Measurements from ENCODE around the gene CBX1. TPM values are rescaled to one million over a fixed set of nuclear protein-coding genes. Genes with fewer than 3 reads are reported as not detected.

The CBX1 gene
- total RNA-seq, 2 experiments from 2014 or later, result 5.5 to 6.6 TPM

DNA sequence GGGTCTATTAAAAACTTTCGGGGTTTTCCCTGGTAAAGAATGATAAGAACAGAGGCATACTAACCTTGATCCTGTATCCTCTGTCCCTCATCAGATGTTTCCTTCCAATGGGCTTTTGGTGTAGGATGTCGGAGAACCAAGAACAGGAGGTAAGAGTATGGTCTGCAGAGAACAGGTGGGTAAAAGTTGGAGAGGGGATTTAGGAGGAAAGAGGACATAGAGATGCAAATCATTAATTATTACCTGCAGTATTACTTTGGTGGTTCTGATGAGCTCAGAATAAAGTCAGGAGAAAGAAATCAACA lies 10.6 kb upstream of the CBX1 start:
- Histone ChIP-seq H3K4me1 (ENCODE audit: insufficient read depth, low read length) (peaks cover 48% of the 10 kb centered on the region), H3K27me3 (ENCODE audit: control insufficient read depth in 1 of 2, insufficient read depth in 2 of 2, low read length in 2 of 2) (no peaks in the 10 kb centered on the region), H3K9me3 (ENCODE audit: control insufficient read depth in 1 of 2, insufficient read depth in 1 of 2, low read length in 2 of 2) (no peaks in the 10 kb centered on the region), H3K27ac (ENCODE audit: low read depth in 1 of 2, low read length in 2 of 2) (peak overlapping the region; percentile 2 to 29), H3K36me3 (ENCODE audit: insufficient read depth, low read length) (peaks cover 18% of the 10 kb centered on the region), H3K4me3 (ENCODE audit: low read length) (no peak overlapping the region)
- TF ChIP-seq, protein P1, sequence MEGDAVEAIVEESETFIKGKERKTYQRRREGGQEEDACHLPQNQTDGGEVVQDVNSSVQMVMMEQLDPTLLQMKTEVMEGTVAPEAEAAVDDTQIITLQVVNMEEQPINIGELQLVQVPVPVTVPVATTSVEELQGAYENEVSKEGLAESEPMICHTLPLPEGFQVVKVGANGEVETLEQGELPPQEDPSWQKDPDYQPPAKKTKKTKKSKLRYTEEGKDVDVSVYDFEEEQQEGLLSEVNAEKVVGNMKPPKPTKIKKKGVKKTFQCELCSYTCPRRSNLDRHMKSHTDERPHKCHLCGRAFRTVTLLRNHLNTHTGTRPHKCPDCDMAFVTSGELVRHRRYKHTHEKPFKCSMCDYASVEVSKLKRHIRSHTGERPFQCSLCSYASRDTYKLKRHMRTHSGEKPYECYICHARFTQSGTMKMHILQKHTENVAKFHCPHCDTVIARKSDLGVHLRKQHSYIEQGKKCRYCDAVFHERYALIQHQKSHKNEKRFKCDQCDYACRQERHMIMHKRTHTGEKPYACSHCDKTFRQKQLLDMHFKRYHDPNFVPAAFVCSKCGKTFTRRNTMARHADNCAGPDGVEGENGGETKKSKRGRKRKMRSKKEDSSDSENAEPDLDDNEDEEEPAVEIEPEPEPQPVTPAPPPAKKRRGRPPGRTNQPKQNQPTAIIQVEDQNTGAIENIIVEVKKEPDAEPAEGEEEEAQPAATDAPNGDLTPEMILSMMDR (IDR thresholded peaks at IDR 0.05), result no peak
- CTCF ChIA-PET, result interaction anchor here (0.7 kb wide), 1 partner anchor 222 kb away, joined by 3 read pairs; no protein-coding TSS in a partner anchor
- Mint-ChIP-seq H3K4me1 (ENCODE audit: low read depth) (peaks cover 52% of the 10 kb centered on the region), H3K27me3 (no peaks in the 10 kb centered on the region), H3K36me3 (ENCODE audit: low read depth) (peaks cover 17% of the 10 kb centered on the region), H3K27ac (peak overlapping the region; percentile 81), H3K4me3 (no peak overlapping the region), H3K9me3 (no peaks in the 10 kb centered on the region)
- intact Hi-C loops (cut with DNase I, micrococcal nuclease), result no loop called here
- POLR2A ChIA-PET, result interaction anchor here (0.5 to 2.5 kb wide), 5 partner anchors 9 to 514 kb away, joined by 3 to 21 read pairs (median 3); partner anchors contain the start of genes CBX1, HOXB9 and NFE2L1
- DNase-seq, result no peak
- ATAC-seq (ENCODE audit: poor library complexity), result no peak

DNA sequence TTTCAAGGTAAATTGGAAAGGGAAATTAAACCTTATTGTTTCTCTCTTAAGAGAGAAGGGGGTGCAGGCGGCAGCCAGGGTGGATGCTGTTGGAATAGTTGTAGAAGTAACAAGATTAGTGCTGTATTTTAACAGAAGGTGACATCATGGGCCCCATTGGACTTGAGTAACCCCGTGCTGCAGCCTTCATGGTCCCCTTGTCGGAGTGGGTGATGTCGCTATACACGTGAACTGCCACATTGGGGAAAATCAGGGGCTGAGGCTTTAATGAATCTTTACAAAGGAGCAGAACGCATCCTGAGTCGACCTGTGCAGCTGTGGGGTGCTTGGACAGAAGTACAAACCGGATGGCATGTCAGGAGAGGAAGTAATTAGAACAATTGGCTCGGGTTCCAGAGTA lies 9.5 kb upstream of the CBX1 start:
- no peaks in the 10 kb centered on the region for H3K9me3 ChIP-seq (ENCODE audit: control insufficient read depth in 1 of 2, insufficient read depth in 1 of 2, low read length in 2 of 2)
- POLR2A ChIA-PET, result no interaction called here
- intact Hi-C loops (cut with DNase I, micrococcal nuclease), result no loop called here
- H3K4me3 Mint-ChIP-seq, result peak overlapping the region; percentile 27
- H3K36me3 ChIP-seq (ENCODE audit: insufficient read depth, low read length), result peaks cover 9% of the 10 kb centered on the region
- TF ChIP-seq, protein P1 (IDR thresholded peaks at IDR 0.05), result no peak
- H3K4me1 ChIP-seq (ENCODE audit: insufficient read depth, low read length), result peaks cover 52% of the 10 kb centered on the region
- CTCF ChIA-PET, result no interaction called here
- H3K36me3 Mint-ChIP-seq (ENCODE audit: low read depth), result peaks cover 17% of the 10 kb centered on the region
- no peak for ATAC-seq (ENCODE audit: poor library complexity)
- no peaks in the 10 kb centered on the region for H3K9me3 Mint-ChIP-seq
- no peak overlapping the region for H3K27ac ChIP-seq (ENCODE audit: low read depth in 1 of 2, low read length in 2 of 2)
- peaks cover 55% of the 10 kb centered on the region for H3K4me1 Mint-ChIP-seq (ENCODE audit: low read depth)
- DNase-seq, result no peak
- H3K27ac Mint-ChIP-seq, result peak overlapping the region; percentile 61
- H3K27me3 Mint-ChIP-seq, result no peaks in the 10 kb centered on the region
- no peak overlapping the region for H3K4me3 ChIP-seq (ENCODE audit: low read length)
- no peaks in the 10 kb centered on the region for H3K27me3 ChIP-seq (ENCODE audit: control insufficient read depth in 1 of 2, insufficient read depth in 2 of 2, low read length in 2 of 2)

DNA sequence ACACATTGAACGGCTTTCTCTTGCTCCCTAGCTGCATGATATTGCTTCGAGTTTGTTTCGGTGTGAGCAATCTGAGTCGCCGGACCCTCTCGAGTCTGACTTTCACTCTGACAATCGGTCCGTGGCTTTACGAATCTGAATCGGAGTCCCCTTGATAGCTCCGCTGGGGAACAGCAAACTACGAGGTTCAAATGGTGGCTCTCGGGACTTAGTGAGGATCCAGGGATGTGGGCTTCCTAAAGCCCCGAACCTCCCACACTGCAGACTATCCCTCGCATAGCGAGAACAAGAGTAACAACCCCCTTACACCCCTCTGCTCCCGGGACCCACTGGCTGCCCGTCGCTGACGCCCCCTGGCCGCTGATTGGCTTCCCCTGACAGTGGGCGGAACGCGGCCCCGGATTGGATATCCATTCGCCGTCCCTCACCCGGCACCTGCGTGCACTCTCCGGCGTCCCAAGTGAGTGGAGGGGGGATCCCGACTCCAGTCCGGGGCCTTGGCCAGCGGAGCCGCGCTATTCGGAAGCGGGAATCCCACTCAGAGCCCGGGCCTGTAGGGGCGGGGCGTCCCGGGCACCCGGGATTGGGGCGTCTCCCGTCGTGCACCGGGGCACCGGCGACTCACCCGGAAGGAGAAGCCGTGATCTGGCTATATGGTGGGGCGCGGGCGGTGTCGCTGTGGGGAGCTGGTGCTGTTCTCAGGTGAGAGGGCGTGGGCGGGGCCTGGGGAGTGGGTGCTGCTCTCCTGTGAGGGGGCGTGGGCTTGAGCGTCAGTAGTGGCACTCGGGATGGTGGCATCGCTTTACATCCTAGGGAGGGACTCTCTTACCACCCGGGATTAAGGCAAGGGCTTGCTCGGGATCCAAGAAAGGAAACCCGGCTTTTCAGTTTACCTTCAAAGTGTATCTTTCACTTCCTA lies 6.1 kb upstream of the CBX1 start, which contains the start of gene SNX11:
SNX11 (plus strand) TSS at position 630 of the 919 bp plus-strand sequence. CDS start 4,278 bp downstream, outside the sequence.
- peaks cover 10% of the 10 kb centered on the region for H3K36me3 Mint-ChIP-seq (ENCODE audit: low read depth)
- no peaks in the 10 kb centered on the region for H3K9me3 Mint-ChIP-seq
- H3K4me1 ChIP-seq (ENCODE audit: insufficient read depth, low read length), result peaks cover 40% of the 10 kb centered on the region
- H3K27ac Mint-ChIP-seq, result peak within 1 kb of the TSS; percentile 88
- no peaks in the 10 kb centered on the region for H3K27me3 Mint-ChIP-seq
- no peaks in the 10 kb centered on the region for H3K27me3 ChIP-seq (ENCODE audit: control insufficient read depth in 1 of 2, insufficient read depth in 2 of 2, low read length in 2 of 2)
- H3K4me1 Mint-ChIP-seq (ENCODE audit: low read depth), result peaks cover 63% of the 10 kb centered on the region
- ChIA-PET POLR2A (interaction anchor here (0.6 to 2.3 kb wide), 16 partner anchors 8 to 785 kb away, joined by 3 to 14 read pairs (median 4); partner anchors contain the start of genes ATP5MC1, KPNB1, NFE2L1 and OSBPL7), CTCF (interaction anchor here (0.8 to 2.7 kb wide), 6 partner anchors 10 to 136 kb away, joined by 3 to 9 read pairs (median 4); partner anchors contain the start of gene CDK5RAP3)
- H3K4me3 Mint-ChIP-seq, result peak within 1 kb of the TSS; percentile 97
- H3K27ac ChIP-seq (ENCODE audit: low read depth in 1 of 2, low read length in 2 of 2), result peak within 1 kb of the TSS; percentile 84 to 93
- H3K36me3 ChIP-seq (ENCODE audit: insufficient read depth, low read length), result peaks cover under 1% of the 10 kb centered on the region
- TF ChIP-seq, protein P1 (IDR thresholded peaks at IDR 0.05), result no peak
- DNase-seq (peak; percentile 86 to 97 (median 94)), ATAC-seq (ENCODE audit: poor library complexity) (peak; percentile 93)
- intact Hi-C loops (cut with DNase I, micrococcal nuclease), result loop anchor here (1.0 to 10.0 kb wide), 5 partner anchors 59 to 273 kb away; partner anchors contain the start of genes LRRC46 (in 1 of the 2), MRPL10 (in 1 of the 2), NFE2L1 (in 1 of the 2) and SP2 (in 1 of the 2)
- no peaks in the 10 kb centered on the region for H3K9me3 ChIP-seq (ENCODE audit: control insufficient read depth in 1 of 2, insufficient read depth in 1 of 2, low read length in 2 of 2)
- H3K4me3 ChIP-seq (ENCODE audit: low read length), result peak within 1 kb of the TSS; percentile 92
